K562 (cell line): Measurements from ENCODE around the gene PTBP3. TPM values are rescaled to one million over a fixed set of nuclear protein-coding genes. Genes with fewer than 3 reads are reported as not detected.

Experiments
- CCNT2 ChIP-seq: IDR thresholded peaks from 2 replicates; pipeline ENCODE4 v1.6.1; 2011; ENCODE audit warnings: borderline replicate concordance, low read depth, mild to moderate bottlenecking, moderate library complexity, mixed read lengths, low read length; ENCODE audit not compliant: insufficient read length; ENCODE audit errors: extremely low read depth
- GATAD2B ChIP-seq: fragments of 450-650 bp; IDR thresholded peaks from 2 replicates; pipeline ENCODE4 v1.6.1; 2017; ENCODE audit warnings: mild to moderate bottlenecking, borderline replicate concordance
- NELFE ChIP-seq: IDR thresholded peaks from 2 replicates; pipeline ENCODE4 v1.6.1; 2011; ENCODE audit warnings: mild to moderate bottlenecking; ENCODE audit not compliant: insufficient read depth, insufficient read length
- SPI1 ChIP-seq: IDR thresholded peaks from 2 replicates; pipeline ENCODE4 v1.6.1; 2011; ENCODE audit warnings: low read depth, low read length, control low read depth, borderline replicate concordance
- STAT6 ChIP-seq: sonication (generic); formaldehyde crosslinking; IDR thresholded peaks from 2 replicates; pipeline ENCODE4 v1.8.1; 2023; ENCODE audit warnings: mild to moderate bottlenecking, missing genetic modification reagents
- TAF15 ChIP-seq: fragments of 200-400 bp; formaldehyde crosslinking; IDR thresholded peaks from 2 replicates; pipeline ENCODE4 v1.6.1; 2017; ENCODE audit warnings: mild to moderate bottlenecking, low read depth, low read length, moderate library complexity
- ZNF140 ChIP-seq: fragments of 250-450 bp; sonication (Bioruptor Pico); IDR thresholded peaks from 2 replicates; pipeline ENCODE4 v1.8.0; 2021; ENCODE audit warnings: moderate library complexity, mild to moderate bottlenecking, inconsistent platforms
- ZNF592 ChIP-seq: fragments of 450-650 bp; IDR thresholded peaks from 2 replicates; pipeline ENCODE4 v1.6.1; 2017; ENCODE audit warnings: antibody characterized with exemption, mild to moderate bottlenecking
- polyA plus RNA-seq, 8 experiments: library from polyadenylated mRNA; depleted of rRNA in 4 of 8; stranded (reverse) in 5 of 8; unstranded in 3 of 8; fragments of >200 nt; fragmentation: Nextera tagmentation in 2 of 8; fragmentation: Illumina TruSeq in 1 of 8; extraction: Ambion mirVana in 2 of 8; extraction: Trizol in 1 of 8; gene quantifications; 2 replicates each; pipeline versions ENCODE4 v1.2.1 to v1.2.3, GENCODE V29; 2011 to 2014; ENCODE audit warnings: inconsistent platforms in 1 of 8, missing spikeins in 1 of 8
- total RNA-seq, 7 experiments: library from RNA; depleted of rRNA in 6 of 7; stranded (reverse); fragments of >200 nt in 6 of 7; fragmentation: Illumina TruSeq in 2 of 7; extraction: Trizol in 2 of 7; gene quantifications; 2 replicates each; pipeline versions ENCODE4 v1.2.1 to v1.2.3, GENCODE V29; 2011 to 2021; ENCODE audit warnings: low replicate concordance in 1 of 7

The PTBP3 gene
- total and polyA plus RNA-seq, 9 of the 15 experiments (the other 6 are each of a cell fraction or from before 2014, with no cell fraction given), result 22.4 to 132 (median 68.0) TPM

GRCh38 chr9:112174222-112174964, 159.0 kb downstream of the PTBP3 start (continued):
- TF ChIP-seq GATAD2B (no peak), ZNF592 (no peak), CCNT2 (peak; percentile 61), ZNF140 (CRISPR knock-in tag) (no peak), TAF15 (no peak), NELFE (no peak), STAT6 (CRISPR knock-in tag) (no peak), SPI1 (no peak)
